ENCODE measurements around the gene NTN4. TPM values are rescaled to one million over a fixed set of nuclear protein-coding genes. Genes with fewer than 3 reads are reported as not detected.
"Not testable (repeated sequence)": the region's sequence is repeated elsewhere in the genome, so short reads cannot be mapped to it uniquely, and the experiment has no call there.

The NTN4 gene
- polyA plus RNA-seq, 12 donors: 20.4 to 55.4 (median 50.0) TPM; not detected in 1

DNA sequence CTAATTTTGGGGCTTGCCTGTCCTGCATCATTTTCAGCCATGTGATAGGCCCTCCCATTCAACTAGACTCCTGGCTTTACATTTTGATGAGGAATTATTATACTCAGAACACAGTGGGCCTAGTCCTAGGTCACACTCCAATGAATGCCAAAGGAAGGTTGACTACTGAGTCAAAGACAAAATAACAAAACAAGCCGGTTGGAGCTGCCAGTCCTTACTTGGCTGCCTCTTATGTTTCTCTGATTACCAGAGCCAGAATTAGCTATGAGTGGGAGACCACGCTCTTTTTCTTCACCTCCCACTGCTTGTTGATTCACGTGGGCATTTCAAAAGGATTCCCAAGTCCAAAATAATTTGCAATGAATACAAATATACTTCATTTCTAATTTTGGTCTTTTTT is 161.2 kb downstream of the NTN4 start:
- DNase-seq: no peak

DNA sequence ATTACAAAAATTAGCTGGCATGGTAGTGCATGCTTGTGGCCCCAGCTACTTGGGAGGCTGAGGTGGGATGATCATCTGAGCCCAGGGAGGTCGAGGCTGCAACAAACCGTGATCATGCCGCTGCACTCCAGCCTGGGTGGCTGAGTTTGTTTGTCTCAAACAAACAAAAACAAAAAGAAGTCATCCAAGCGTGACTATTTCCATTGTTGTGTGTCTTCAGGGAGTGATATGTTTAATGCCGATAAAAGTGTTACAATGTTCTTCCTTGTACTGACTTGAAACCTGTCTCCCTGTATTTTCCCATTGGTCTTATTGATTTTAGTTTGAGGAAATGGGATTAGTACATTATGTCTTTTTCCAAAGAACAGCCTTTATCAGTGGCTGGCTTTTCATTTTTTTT is 163.7 kb downstream of the NTN4 start:
- no peak for DNase-seq

DNA sequence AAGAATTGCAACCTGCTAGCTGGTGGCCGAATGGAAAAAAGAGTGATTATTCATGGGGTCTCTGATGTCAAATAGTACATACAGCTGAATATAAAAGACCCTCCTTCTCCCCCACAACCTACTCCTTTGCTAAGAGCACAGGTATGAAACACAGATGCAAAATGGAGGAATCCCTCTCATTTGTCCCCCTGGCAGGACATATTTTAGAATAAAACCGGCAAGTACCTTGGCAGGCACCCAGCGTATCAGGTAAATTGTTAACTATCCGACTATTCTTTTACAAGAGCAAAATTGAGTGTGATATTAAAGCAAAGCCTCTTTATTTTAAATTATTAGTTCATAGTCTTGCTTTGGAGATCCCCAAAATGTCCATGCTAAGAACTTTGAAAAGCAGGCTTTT is 165.6 kb downstream of the NTN4 start:
- DNase-seq: no peak

DNA sequence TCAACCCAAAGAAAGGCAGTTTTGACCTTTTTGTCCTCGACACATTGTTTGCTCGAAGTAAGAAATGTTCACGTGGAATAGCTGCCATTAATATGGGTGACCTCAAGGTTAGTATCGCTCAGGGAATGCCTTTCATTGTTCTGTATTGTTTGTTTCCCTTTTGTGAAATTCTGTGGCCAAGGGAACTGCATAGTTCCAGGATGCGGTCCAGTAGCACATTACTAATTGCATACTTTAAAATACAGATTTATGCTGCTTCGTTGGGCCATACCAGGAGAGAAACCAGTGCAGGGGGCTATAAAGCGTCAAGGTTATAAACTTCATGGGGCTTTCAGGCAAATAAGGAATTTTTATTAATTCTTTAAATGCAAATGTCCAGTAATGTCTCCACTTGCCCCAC is 166.0 kb downstream of the NTN4 start:
- no peak for DNase-seq

DNA sequence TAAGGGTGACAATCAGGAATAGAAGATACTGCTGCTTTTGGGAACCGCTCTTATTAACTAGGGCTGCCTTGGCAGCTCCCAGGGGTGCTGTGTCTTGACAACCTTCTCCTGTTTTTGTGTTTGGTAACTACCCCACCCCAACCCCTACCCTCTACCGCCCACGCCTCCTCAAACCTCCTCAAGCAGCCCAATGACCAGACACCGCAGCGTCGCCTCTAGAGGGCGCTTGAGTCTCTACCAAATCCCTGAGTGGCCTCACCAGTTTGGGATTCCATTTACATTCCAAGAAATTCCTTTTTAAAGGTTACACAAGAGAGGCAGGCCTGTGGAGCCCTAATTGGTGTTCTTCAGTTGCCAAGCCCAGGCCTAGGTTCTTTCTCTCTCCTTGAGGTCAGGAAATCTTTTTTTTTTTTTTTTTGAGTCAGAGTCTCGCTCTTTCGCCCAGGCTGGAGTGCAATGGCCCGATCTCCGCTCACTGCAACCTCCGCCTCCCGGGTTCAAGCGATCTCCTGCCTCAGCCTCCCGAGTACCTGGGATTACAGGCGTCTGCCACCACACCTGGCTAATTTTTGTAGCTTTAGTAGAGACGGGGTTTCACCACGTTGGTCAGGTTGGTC is 166.9 kb downstream of the NTN4 start:
- no peak for DNase-seq

DNA sequence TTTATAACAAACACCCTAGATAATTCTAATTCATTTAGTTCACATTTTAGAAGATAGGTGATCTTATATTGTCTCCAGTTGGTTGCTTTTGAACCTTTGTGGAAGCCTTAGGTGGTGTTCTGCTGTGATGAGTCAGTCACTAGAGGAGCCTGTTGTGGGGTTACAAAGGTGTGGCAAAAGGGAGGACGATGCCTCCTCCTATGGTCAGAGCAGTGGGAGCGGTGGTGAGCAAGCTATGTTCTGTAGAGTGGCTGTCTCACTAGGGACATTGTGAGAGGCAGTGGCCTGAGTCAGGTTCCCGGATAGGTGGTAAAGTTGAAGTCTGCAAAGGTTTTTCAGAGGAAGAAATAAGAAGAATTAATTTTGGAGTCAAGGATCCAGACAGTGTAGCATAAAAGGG is 167.7 kb downstream of the NTN4 start:
- DNase-seq: no peak

DNA sequence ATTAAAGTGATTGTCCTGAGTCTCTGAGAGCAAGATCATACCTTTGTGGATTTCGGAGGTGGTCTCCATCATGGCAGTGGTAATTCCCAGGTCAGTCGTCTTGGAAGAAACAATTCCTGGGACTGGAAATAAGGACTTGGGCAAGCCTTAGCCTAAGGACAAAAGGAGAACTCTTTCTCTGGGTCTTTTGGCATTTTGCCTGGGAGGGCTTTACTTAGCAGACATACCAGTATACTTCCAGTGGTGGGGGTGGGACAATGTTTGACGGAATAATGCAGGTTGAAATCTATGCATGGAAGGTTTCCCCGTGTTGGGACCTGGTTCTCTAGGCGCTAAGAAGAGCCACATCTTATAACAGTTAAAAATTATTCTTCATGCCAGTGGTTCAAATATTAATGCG is 168.8 kb downstream of the NTN4 start:
- no peak for DNase-seq

DNA sequence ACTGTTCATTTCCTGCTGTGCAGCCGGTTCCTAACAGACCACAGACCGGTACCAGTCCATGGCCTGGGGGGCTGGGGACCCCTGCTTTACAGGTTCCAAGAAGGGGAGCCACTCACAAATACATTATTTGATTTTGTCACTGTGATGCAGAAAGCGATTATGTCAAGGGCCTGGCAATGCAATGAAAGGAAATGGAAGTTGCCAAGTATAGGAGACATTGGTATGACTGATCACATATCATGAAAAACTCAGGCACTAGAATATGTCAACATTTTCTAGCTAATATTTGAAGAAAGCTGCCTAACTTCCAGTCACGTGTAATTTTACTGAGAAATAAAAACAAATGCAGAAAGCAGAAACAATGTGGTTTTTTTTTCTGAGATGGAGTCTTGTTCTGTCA is 170.4 kb downstream of the NTN4 start:
- DNase-seq: no peak

DNA sequence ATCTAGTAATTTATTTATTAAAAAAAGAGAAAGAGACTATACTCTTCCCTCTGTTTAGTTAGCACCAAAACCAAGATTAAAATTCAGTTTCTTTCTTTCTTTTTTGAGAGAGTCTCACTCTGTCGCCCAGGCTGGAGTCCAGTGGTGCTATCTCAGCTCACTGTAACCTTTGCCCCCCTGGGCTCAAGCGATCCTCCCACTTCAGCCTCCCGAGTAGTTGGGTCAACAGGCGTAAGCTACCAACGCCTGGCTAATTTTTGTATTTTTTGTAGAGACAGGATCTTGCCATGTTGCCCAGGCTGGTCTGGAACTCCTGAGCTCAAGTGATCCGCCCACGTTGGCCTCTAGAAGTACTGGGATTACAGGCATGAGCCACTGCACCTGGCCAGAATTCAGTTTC is 174.1 kb downstream of the NTN4 start:
- not testable (repeated sequence) for DNase-seq

DNA sequence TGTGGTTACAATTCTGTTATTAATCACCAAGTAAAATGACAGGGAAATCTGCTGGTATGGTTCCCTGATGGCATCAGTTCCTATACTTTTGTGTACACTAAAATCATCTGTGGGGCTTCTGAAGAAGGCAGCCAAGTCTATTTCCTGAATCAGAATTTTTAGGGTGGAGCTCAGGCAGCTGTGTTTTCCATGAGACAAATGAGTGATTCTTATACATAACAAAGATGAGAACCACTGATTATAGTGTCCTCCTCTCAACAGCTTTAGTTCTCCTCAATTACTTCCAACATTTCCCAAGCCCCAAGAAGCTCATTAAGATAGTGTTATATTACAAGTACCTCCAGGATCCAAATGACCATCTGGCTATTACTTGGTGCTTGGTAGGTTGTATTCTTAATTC is 174.8 kb downstream of the NTN4 start:
- DNase-seq: no peak

DNA sequence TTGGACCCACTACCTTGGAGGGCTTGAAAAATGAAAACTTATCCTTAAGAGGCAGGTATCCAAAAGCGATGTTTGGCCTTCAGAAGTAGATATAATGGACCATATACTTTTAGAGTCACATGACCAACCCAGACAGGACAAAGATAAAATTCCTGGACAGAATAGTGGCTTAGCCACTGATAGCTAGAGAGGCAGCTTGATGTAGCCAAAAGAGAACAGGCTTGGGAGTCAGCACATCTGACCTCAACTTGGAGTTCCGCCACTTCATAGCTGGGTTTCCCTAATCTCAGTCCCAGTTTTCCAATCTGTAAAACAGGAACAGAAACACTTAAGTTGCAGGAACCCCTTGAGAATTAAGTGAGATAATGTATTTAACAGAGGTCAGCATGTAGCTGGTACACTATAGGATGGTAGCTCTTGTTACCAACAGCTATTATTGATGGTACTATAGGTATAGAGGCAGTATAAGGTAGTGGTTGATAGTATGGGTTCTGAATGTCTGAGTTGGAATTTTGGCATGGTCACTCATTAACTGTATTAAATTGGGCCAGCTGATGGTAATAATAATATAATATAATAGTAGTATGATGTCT is 176.1 kb downstream of the NTN4 start:
- no peak for DNase-seq

DNA sequence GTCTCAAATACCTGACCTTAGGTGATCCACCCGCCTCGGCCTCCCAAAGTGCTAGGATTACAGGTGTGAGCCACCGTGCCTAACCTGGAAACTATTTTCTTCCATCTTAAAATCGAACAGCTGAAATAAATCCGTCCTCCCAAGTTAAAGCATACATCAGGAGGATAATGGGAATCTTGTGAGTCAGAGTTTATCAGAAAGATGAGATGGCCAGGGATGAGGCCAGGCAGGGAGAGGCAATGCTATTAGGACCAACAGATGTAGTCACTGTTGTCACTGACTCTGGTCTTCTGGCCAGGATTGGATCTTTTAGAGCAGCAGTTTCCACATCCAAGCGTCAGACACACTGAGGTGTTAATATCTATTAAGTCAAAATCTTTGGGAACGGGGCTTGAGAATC is 177.5 kb downstream of the NTN4 start:
- no peak for DNase-seq

DNA sequence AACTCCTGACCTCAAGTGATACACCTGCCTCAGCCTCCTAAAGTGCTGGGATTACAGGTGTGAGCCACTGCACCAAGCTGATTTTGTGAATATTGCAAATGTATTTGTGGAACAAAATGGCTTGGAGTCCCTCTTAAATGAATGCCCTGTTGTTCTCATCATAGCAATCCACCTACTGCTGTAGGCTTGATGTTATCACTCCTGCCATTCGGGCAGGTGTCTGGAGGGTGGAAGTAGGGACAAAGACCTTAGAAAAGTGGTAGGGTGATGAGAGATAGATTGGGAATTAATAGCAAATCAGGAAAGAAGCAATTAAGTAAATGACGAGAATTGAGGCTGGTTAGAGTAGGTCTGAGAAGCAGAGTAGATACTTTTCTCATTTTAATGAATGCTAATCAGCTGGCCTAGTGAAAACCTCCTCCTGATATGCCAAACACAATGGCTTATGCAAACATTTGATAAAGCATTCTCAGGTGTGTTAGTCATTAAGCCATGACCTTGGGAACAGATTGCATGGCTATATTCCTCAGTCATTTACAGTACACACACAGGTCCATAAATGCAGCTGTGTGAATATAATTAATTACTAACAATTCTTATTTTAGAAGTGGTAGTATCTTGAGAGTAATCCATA is 178.8 kb downstream of the NTN4 start:
- DNase-seq: no peak

DNA sequence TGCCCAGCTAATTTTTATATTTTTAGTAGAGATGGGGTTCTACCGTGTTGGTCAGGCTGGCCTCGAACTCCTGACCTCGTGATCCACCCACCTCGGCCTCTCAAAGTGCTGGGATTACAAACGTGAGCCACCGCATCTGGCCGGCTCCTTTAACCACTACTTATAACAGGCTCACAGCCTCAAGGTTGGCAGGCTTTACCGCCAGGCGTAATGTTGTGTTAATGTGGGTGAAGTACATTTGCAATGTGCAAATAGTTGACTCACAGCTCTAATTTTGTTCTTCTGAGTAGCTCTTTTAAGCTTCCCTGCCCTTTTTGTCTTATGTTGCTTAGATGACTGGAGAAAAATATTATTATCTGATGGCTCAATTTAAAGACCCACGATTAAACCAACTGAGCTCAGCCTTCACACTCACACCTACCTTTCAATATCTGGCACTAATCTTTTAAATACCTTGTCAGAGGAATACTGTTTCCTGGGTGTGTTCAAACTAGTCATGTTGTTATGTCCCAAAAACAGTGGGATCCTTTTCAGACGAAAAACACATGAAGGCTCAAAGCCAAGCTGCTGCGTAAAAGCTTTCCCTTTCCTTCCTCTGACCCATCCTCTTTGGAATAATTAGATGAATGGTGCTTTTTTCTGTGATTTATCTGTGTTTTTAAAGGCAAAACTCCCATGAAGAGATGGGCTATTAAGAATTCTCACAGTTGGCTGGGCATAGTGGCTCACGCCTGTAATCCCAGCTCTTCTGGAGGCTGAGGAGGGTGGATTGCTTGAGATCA is 182.1 kb downstream of the NTN4 start:
- DNase-seq: no peak

Other genes starting within 250 kb of the NTN4 start
- 1 to 10 TPM in 7 of 12 donors, under 1 TPM in 3, not detected in 2; 0.49 to 2.8 (median 1.3) TPM for gene USP44, start 239.3 kb downstream of the NTN4 start, polyA plus RNA-seq (ENCODE audit: insufficient read length in 12 of 12)
- 10 to 100 TPM in 11 of 12 donors, not detected in 1; 21.5 to 73.1 (median 60.2) TPM for gene SNRPF, start 68.2 kb upstream of the NTN4 start, polyA plus RNA-seq (ENCODE audit: insufficient read length in 12 of 12)
- gene CCDC38, start 151.8 kb upstream of the NTN4 start, polyA plus RNA-seq (ENCODE audit: insufficient read length in 12 of 12): under 1 TPM in 10 of 12 donors, not detected in 2; 0.17 to 0.66 (median 0.20) TPM
- under 1 TPM in 6 of 12 donors, not detected in 6; 0.08 to 0.34 (median 0.19) TPM for gene AMDHD1, start 152.6 kb upstream of the NTN4 start, polyA plus RNA-seq (ENCODE audit: insufficient read length in 12 of 12)
- 1 to 10 TPM in 3 of 12 donors, under 1 TPM in 6, not detected in 3; 0.15 to 3.5 (median 0.39) TPM for gene HAL, start 205.6 kb upstream of the NTN4 start, polyA plus RNA-seq (ENCODE audit: insufficient read length in 12 of 12)
- 10 to 100 TPM in 11 of 12 donors, not detected in 1; 49.2 to 94.9 (median 80.0) TPM for gene LTA4H, start 244.8 kb upstream of the NTN4 start, polyA plus RNA-seq (ENCODE audit: insufficient read length in 12 of 12)

Measured in muscle of arm (tissue), 12 donors.